ENCODE results near the gene FMN1.

Gene FMN1

DNA sequence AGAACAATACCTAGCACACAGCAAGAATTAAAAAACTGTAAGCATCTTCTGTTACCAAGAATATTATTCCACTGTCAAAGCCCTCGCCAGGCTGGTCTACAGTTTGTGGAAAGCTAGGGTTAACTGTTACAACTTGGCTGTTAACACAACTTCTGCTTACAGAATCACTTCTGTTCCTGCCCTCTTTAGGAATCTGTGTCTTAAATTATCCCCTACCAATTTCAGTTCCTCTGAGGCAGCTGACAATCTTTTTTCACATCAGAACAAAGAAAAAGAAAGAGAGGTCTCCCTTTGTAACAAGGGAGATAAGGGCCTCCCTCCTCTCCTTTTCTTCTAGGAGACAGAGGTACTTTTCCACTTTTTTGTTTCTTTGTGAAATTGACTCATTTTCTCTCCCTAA is 188.9 kb downstream of the FMN1 start:
- DNase-seq: no peak

- DNase-seq: no peak
Observed at GRCh38 chr15:33001926-33002325, 192.6 kb downstream of the FMN1 start.

GRCh38 chr15:32998979-32999672 is 195.4 kb downstream of the FMN1 start:
- DNase-seq: no peak

DNA sequence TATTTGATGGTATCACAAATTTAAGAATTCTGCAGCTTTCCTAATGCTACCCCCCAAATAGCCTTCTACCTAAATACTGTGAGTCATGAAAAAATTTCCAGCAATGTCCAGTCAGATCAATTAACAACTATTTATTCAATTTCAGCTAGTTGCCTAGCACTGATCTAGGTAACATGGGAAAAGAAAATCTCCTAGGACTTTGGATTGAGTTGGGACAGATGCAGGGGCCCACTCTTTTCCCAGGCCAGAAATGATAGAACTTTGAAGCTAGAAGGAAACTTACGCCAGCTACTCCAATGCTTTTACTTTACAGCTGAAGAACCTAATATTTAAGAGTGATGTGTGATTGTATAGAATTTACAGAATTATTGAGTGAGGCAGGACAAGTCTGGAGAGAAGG is 196.3 kb downstream of the FMN1 start:
- no peak for DNase-seq

- DNase-seq: no peak
Observed at GRCh38 chr15:32994810-32995424, 199.6 kb downstream of the FMN1 start.

GRCh38 chr15:32993285-32993684 is 201.2 kb downstream of the FMN1 start:
- no peak for DNase-seq

DNA sequence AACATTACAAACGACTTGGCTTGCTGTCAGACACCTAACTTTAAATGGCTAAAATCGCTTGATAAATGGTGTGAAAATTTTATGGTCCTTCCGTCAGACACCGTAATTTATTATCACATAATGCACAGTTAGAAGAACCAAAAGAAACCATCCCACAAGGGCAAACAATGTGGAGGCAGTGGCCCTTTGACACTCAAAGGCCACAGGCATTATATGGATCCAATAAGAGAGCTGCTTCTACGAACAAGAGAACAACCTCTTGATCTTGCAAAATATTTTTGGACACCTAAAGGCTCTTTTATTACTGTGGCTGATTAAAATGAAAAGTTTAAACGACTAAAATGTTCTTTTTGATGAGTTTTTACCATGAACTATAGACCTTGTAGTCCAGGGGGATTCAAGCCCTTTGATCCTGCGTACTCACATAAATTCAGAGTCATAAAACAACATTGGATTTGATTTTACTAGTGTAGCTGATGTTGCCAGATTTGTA is 202.8 kb downstream of the FMN1 start:
- DNase-seq: no peak

DNA sequence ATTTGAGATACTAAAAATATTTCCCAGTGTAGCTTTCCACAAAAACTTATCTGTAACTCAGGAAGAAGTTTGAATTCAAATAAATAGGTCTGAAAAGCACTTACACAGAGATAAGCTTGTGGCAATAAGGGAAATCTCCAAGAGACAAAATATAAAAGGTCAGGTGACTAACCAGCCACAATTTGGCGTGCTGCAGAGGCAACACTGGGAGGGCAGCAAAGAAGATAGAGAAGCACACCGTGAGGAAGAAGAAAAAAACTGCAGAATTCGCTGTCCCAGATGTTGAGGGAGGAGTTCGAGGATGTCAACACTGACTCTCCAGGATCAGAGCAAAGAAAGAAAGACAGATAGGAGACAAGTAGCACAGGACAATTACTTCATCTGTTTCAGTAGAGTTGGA is 204.4 kb downstream of the FMN1 start:
- no peak for DNase-seq

- no peak for DNase-seq
Observed at GRCh38 chr15:32987067-32987466, 207.4 kb downstream of the FMN1 start.

DNA sequence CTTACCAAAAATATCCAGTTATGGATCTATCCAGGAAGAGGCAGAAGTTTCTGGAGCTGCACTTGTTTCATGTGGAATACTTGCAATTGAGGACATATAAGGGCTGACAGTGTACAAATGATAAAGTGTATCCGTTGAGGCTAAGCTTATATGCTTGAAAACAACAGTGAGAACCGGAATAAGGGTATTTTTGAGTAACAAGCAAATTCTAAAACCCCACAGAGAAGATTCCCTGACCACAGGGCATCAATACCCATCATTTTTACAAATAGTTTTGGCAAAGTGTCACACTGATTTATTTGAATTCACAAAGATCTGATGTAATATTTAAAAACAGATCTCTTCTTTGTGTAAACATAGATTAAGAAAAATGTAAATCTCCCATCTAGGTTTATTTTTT is 208.4 kb downstream of the FMN1 start:
- no peak for DNase-seq

GRCh38 chr15:32983679-32984078 is 210.8 kb downstream of the FMN1 start:
- DNase-seq: no peak

GRCh38 chr15:32982001-32982400 is 212.5 kb downstream of the FMN1 start:
- no peak for DNase-seq

DNA sequence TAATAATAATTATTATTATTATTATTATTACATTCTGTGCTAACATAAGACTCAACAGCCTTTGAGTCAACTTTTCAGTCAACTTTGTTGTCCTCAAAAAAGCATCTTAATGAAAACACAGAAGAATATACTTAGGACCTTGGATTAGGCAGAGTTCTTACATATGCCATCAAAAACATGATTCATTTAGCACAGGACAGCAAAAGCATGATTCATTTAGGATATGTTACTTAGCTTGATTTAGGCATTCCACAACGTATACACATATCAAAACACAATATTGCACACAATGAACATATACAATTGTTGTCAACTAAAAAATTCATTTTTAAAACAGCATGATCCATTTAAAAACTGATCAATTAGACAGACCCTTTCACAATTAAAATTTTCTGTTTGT is 213.0 kb downstream of the FMN1 start:
- no peak for DNase-seq

DNA sequence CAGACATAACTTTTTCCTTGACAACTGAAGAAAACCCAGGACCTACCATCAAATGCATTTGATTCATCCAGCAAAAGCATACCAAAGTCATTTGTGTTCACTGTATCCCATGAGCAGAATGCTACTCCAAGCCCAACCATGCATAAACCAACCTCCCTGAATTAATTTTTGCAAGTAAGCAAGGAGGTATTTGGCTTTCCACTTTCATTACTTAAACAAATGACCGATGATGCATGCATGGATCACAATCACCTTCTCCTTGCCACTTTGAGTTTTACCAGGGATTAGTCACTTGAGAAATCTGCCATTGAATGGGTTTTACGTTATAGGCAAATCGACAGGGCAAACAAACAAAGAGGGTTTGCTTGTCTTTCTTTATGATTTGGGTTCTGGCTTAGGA is 214.8 kb downstream of the FMN1 start:
- DNase-seq: no peak

DNA sequence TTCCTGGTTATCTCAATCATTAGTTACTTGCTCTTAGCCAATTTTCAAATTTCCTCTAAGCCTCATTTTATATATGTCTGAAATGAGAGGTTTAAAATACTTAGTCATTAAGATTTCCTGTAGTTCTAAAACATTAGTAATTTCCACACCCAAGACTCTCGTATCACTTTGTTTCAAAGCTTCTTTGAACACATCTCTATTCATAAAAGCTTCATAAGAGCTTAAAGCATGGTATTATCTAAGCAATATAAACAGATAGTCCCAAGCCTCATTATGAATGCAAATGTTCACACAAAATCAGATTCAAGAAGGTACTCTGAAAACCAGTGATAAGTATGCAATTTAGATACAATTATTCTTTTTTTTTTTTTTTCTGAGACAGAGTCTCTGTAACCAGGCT is 217.0 kb downstream of the FMN1 start:
- DNase-seq: no peak

- no peak for DNase-seq
Observed at GRCh38 chr15:32974691-32975090, 219.8 kb downstream of the FMN1 start.

DNA sequence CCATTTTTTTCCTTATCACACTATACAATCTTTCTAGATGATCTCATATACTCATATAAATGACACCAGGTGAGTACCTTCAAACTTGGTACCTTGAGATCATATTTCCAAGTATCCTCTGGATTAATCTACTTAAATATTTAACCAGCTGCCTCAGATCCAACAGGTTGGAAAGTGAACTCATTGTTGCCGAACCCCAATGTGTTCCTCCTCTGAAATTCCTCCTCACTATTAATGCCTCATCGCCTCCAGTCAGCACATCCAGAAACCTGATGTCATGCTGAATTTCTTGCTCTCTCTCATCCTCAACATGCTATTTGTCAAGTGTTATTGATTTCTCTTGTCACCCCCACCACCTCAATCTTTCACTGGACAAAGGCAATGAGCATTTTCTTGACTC is 221.8 kb downstream of the FMN1 start:
- no peak for DNase-seq

DNA sequence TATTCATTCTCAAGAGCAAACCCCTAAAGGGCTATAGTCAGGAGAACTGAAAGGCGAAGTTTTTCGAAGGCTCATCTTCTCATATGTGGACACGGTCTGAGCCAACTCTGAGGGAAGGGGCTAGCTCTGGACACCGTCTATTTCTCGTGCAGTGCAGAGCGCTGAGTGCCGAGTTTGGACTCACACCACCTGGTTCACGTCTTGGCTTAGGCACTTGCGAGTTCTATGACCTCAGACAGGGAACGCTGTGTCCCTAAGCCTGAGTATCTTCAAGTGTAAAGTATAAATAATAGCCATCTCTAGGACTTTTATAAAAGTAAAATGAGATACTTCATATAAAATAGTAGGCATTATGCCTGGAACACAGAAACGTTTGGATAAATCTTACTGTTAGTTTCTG is 223.7 kb downstream of the FMN1 start:
- no peak for DNase-seq

DNA sequence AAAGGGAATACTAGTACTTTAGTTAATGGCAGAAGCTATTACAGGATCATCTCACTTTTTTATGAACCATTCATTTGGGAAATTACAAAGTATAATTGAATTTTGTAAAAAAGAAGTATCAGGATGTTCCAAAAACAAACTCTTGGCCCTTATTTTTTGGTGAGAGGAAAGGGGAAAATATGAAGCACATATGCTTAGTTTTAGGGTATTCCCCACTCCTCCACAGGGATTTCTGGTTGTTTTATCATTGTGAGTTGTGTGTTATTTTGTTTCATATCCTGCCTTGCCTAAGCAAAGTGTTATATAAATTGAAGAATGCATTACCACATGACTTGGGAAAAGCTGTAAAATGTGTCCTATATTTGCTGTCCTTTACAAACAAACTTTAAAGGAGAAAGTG is 227.0 kb downstream of the FMN1 start:
- DNase-seq: no peak

DNA sequence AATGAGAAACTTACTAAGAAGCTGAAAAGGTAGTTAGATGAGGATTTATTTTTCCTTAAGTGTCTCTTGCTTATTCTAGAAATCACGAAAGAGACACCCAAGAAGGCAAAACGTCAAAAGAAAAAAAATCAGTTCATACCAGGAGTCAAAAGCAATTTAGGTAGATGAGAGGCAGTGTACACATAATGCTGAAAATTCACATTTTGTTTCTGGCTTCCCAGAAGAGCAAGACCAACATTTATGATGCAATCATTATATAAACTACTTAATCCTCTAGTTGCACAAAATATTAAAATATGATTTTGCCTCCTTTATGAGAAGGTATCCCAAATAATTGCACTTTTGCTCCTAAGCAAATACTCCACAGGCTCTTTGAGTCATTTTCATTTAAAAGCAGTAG is 228.0 kb downstream of the FMN1 start:
- no peak for DNase-seq

GRCh38 chr15:32965897-32966296 is 228.6 kb downstream of the FMN1 start:
- DNase-seq: no peak

DNA sequence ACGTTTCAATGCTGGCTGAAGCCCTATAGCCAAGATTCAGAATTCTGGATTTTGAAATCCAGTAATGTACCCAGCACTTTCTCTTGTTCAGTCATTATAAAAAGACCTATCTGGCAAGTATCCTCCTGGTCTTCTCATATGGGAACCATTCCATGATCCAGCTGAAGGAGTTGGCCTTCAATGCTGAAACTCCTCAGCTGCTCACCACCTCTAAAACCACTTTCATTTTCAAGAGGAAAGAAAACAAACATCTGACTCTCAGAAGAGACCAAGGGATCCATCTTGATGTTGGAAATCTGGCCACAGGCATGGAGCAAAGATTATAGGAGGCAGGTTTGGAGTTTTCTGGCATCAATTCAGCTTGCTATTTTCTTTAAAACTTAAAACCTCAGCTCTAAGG is 235.4 kb downstream of the FMN1 start:
- no peak for DNase-seq

- DNase-seq: no peak
Observed at GRCh38 chr15:32957219-32957618, 237.3 kb downstream of the FMN1 start.

DNA sequence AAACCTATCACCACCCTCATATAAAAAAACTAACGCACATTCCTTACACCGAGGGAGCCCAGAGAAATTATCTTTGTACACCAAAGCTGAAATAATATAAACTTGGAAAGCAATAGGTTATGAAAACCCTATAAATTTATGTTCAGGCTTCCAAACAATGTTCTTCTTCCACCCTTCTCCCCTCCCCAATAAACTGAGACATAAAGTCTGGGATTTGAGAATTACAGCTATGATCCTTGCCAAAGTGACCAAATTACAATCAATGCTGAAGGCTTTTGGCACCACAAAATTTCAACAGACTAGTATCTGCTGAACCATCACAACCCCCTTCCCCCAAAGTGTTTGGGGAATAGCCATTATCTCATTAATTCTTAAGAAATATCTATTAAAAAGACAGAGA is 237.8 kb downstream of the FMN1 start:
- no peak for DNase-seq

GRCh38 chr15:32956006-32956405 is 238.5 kb downstream of the FMN1 start:
- no peak for DNase-seq

Data from stimulated activated CD4-positive, alpha-beta T cell treated with anti-CD3 and anti-CD28 coated beads, Interleukin-4, amount 100 ng/mL, for 4 hours (primary cell).